H9 (cell line): ENCODE results near the gene ZBTB8OS. TPM values are rescaled to one million over a fixed set of nuclear protein-coding genes. Genes with fewer than 3 reads are reported as not detected.
A peak's percentile ranks its signal among the peaks of the same experiment; 100 is the strongest.

ENCODE experiments used
- DNase-seq: peaks from one replicate; pipeline ENCODE4 v3.0.0-alpha.2; 2017
- H2AFZ ChIP-seq: one replicate; pipeline ENCODE4 v1.6.1; 2013; ENCODE audit warnings: mild to moderate bottlenecking, low read length, control low read depth, moderate library complexity
- H2AK5ac ChIP-seq: 2 replicates; pipeline ENCODE4 v1.6.1; 2013; ENCODE audit warnings: low read length, control low read depth, mixed read lengths; ENCODE audit not compliant: insufficient read length
- H2BK120ac ChIP-seq: one replicate; pipeline ENCODE4 v1.6.1; 2013; ENCODE audit warnings: low read depth, mild to moderate bottlenecking, low read length, control low read depth, inconsistent platforms; ENCODE audit not compliant: poor library complexity, severe bottlenecking
- H2BK12ac ChIP-seq: 2 replicates; pipeline ENCODE4 v1.6.1; 2013; ENCODE audit warnings: low read length, control low read depth, mixed read lengths, low read depth; ENCODE audit not compliant: insufficient read length
- H2BK15ac ChIP-seq: 2 replicates; pipeline ENCODE4 v1.6.1; 2013; ENCODE audit warnings: low read depth, low read length, control low read depth
- H2BK20ac ChIP-seq: one replicate; pipeline ENCODE4 v1.6.1; 2013; ENCODE audit warnings: low read depth, mild to moderate bottlenecking, low read length, control low read depth, inconsistent platforms; ENCODE audit not compliant: poor library complexity, severe bottlenecking
- H2BK5ac ChIP-seq: 2 replicates; pipeline ENCODE4 v1.6.1; 2013; ENCODE audit warnings: low read length, control low read depth, mixed read lengths; ENCODE audit not compliant: insufficient read length
- H3K14ac ChIP-seq: 2 replicates; pipeline ENCODE4 v1.6.1; 2013; ENCODE audit warnings: low read length, control low read depth; ENCODE audit not compliant: insufficient read depth
- H3K18ac ChIP-seq: 2 replicates; pipeline ENCODE4 v1.6.1; 2013; ENCODE audit warnings: low read depth, mild to moderate bottlenecking, mixed read lengths, low read length, control low read depth; ENCODE audit not compliant: insufficient read length
- H3K23ac ChIP-seq: 2 replicates; pipeline ENCODE4 v1.6.1; 2013; ENCODE audit warnings: low read length, control low read depth, mixed read lengths, low read depth; ENCODE audit not compliant: insufficient read length
- H3K23me2 ChIP-seq: 2 replicates; pipeline ENCODE4 v1.6.1; 2013; ENCODE audit warnings: low read depth, mild to moderate bottlenecking, mixed read lengths, low read length, control low read depth; ENCODE audit not compliant: insufficient read length, poor library complexity, severe bottlenecking
- H3K27ac ChIP-seq: 2 replicates; pipeline ENCODE4 v1.5.1; 2013; ENCODE audit warnings: low read length, control low read depth, mixed read lengths, low read depth; ENCODE audit not compliant: insufficient read length
- H3K27me3 ChIP-seq: 2 replicates; pipeline ENCODE4 v1.6.1; 2013; ENCODE audit warnings: low read length, control low read depth, inconsistent platforms; ENCODE audit not compliant: insufficient read depth
- H3K4ac ChIP-seq: 2 replicates; pipeline ENCODE4 v1.6.1; 2013; ENCODE audit warnings: low read depth, mild to moderate bottlenecking, control low read depth, inconsistent platforms, low read length, moderate library complexity
- H3K4me1 ChIP-seq: 2 replicates; pipeline ENCODE4 v1.6.1; 2013; ENCODE audit warnings: low read length, control low read depth, inconsistent platforms; ENCODE audit not compliant: insufficient read depth
- H3K4me2 ChIP-seq: 2 replicates; pipeline ENCODE4 v1.6.1; 2013; ENCODE audit warnings: low read length, control low read depth, mixed read lengths; ENCODE audit not compliant: insufficient read length, insufficient read depth
- H3K56ac ChIP-seq: 2 replicates; pipeline ENCODE4 v1.6.1; 2013; ENCODE audit warnings: low read depth, mild to moderate bottlenecking, mixed read lengths, low read length, control low read depth; ENCODE audit not compliant: insufficient read length
- H3K79me1 ChIP-seq: 2 replicates; pipeline ENCODE4 v1.6.1; 2013; ENCODE audit warnings: low read depth, mild to moderate bottlenecking, moderate library complexity, low read length, control low read depth, inconsistent platforms; ENCODE audit not compliant: insufficient read depth, poor library complexity, severe bottlenecking
- H3K79me2 ChIP-seq: 2 replicates; pipeline ENCODE4 v1.6.1; 2013; ENCODE audit warnings: low read length, control low read depth, inconsistent platforms; ENCODE audit not compliant: insufficient read depth
- H3K9ac ChIP-seq: 2 replicates; pipeline ENCODE4 v1.6.1; 2013; ENCODE audit warnings: low read length, control low read depth, mixed read lengths; ENCODE audit not compliant: insufficient read length; ENCODE audit errors: extremely low read depth
- H3K9me3 ChIP-seq: one replicate; pipeline ENCODE4 v1.6.1; 2013; ENCODE audit warnings: low read depth, low read length, inconsistent platforms; ENCODE audit not compliant: control insufficient read depth
- H3T11ph ChIP-seq: one replicate; pipeline ENCODE4 v1.6.1; 2013; ENCODE audit warnings: mild to moderate bottlenecking, low read length, control low read depth, inconsistent platforms
- H4K20me1 ChIP-seq: one replicate; pipeline ENCODE4 v1.6.1; 2013; ENCODE audit not compliant: control insufficient read depth, insufficient read length, insufficient read depth
- H4K5ac ChIP-seq: 2 replicates; pipeline ENCODE4 v1.6.1; 2013; ENCODE audit warnings: low read depth, mild to moderate bottlenecking, mixed read lengths, low read length, control low read depth; ENCODE audit not compliant: insufficient read length
- H4K8ac ChIP-seq: replicated peaks from 2 replicates; pipeline ENCODE4 v1.6.1; 2013; ENCODE audit warnings: low read length, control low read depth, mixed read lengths, low read depth; ENCODE audit not compliant: insufficient read length
- H4K91ac ChIP-seq: 2 replicates; pipeline ENCODE4 v1.6.1; 2013; ENCODE audit warnings: low read depth, mild to moderate bottlenecking, moderate library complexity, mixed read lengths, low read length, control low read depth; ENCODE audit not compliant: insufficient read length
- H3K27ac Mint-ChIP-seq, 3 experiments: 2 replicates in 2 of 3; 3 replicates in 1 of 3; pipeline ENCODE4 v1.8.0; 2020 to 2021; ENCODE audit warnings: mixed read lengths in 3 of 3, mild to moderate bottlenecking in 1 of 3, moderate library complexity in 1 of 3
- H3K27me3 Mint-ChIP-seq: 2 replicates; pipeline ENCODE4 v1.8.0; 2021; ENCODE audit warnings: low read depth, mild to moderate bottlenecking, moderate library complexity, mixed read lengths
- H3K36me3 Mint-ChIP-seq, 3 experiments: 2 replicates in 2 of 3; 3 replicates in 1 of 3; pipeline ENCODE4 v1.8.0; 2020 to 2021; ENCODE audit warnings: low read depth in 3 of 3, mixed read lengths in 3 of 3; ENCODE audit not compliant: insufficient read depth in 1 of 3
- H3K4me1 Mint-ChIP-seq, 2 experiments: 2 replicates each; pipeline ENCODE4 v1.8.0; 2020; ENCODE audit warnings: mixed read lengths in 2 of 2
- H3K4me3 Mint-ChIP-seq, 2 experiments: 2 replicates in 1 of 2; 3 replicates in 1 of 2; pipeline ENCODE4 v1.8.0; 2020 to 2021; ENCODE audit warnings: mild to moderate bottlenecking in 2 of 2, mixed read lengths in 2 of 2, moderate library complexity in 1 of 2
- H3K9me3 Mint-ChIP-seq, 2 experiments: 2 replicates in 1 of 2; 3 replicates in 1 of 2; pipeline ENCODE4 v1.8.0; 2020; ENCODE audit warnings: mild to moderate bottlenecking in 2 of 2, mixed read lengths in 2 of 2, moderate library complexity in 1 of 2
- WGBS: extraction: QIAGEN DNeasy Blood & Tissue Kit; methylation state at CpG from one replicate; pipeline ENCODE4 v1.1.7; 2013; ENCODE audit warnings: missing lambda C conversion rate, low lambda C conversion rate, mixed read lengths; ENCODE audit not compliant: insufficient read length; ENCODE audit errors: extremely low coverage; 5-methylcytosine and 5-hydroxymethylcytosine counted together
- total RNA-seq: library from RNA; stranded (reverse); gene quantifications from 2 replicates; pipeline ENCODE4 v1.2.1, GENCODE V29; 2021
- TF ChIP-seq, protein P1 (sequence below): fragments of 200-600 bp; sonication (generic); conservative IDR thresholded peaks from 3 replicates; pipeline ENCODE4 v1.8.0; 2021; ENCODE audit warnings: antibody characterized with exemption, mild to moderate bottlenecking

The ZBTB8OS gene
- total RNA-seq, 1 experiment from 2014 or later = 59.4 TPM

DNA sequence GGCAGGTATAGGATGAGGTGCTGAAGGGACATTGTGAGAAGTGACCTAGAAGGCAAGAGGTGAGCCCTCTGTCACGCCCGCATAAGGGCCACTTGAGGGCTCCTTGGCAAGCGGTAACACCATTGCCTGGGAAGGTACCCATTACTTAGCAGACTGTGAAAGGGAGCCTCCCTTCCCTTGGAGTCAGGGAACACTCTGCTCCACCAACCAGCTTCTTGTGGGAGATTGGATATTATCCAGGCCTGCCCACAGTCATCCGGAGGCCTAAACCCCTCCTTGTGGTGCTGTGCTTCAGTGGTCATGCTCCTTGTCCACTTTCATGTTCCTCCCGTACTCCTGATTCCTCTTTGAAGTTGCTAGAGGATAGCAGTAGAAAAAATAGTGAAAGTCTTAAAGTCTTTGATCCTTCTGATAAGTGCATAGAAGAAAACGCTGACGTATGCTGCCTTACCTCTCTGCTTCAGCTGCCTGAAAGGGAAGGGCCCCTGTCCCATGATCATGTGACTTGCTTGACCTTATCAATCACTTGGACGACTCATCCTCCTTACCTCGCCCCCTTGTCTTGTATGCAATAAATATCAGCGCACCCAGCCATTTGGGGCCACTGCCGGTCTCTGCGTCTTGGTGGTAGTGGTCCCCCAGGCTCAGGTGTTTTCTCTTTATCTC, 16.7 kb upstream of the ZBTB8OS start:
- Histone ChIP-seq H3K23ac (no peak overlapping the region), H2BK15ac (no peak overlapping the region), H2AK5ac (no peak overlapping the region), H3K4me1 (no peaks in the 10 kb centered on the region), H2AFZ (no peak overlapping the region), H3K27me3 (no peaks in the 10 kb centered on the region), H2BK120ac (no peak overlapping the region), H3K27ac (no peak overlapping the region), H3T11ph (no peak overlapping the region), H3K14ac (no peak overlapping the region), H4K91ac (no peak overlapping the region), H3K4me2 (no peak overlapping the region), H2BK5ac (no peak overlapping the region), H4K20me1 (no peaks in the 10 kb centered on the region), H4K5ac (no peak overlapping the region), H4K8ac (no peak overlapping the region), H3K18ac (no peak overlapping the region), H3K4ac (no peak overlapping the region), H2BK12ac (no peak overlapping the region), H3K23me2 (no peaks in the 10 kb centered on the region), H3K56ac (no peak overlapping the region), H2BK20ac (no peak overlapping the region), H3K9me3 (no peaks in the 10 kb centered on the region), H3K79me1 (no peaks in the 10 kb centered on the region), H3K79me2 (no peaks in the 10 kb centered on the region), H3K9ac (no peak overlapping the region)
- H3K27me3 Mint-ChIP-seq = no peaks in the 10 kb centered on the region
- WGBS = no CpG with 5 or more reads among the region's 12 CpGs
- no peaks in the 10 kb centered on the region; a peak in 1 of 5 replicates for H3K9me3 Mint-ChIP-seq
- H3K4me1 Mint-ChIP-seq = no peaks in the 10 kb centered on the region
- TF ChIP-seq, protein P1, sequence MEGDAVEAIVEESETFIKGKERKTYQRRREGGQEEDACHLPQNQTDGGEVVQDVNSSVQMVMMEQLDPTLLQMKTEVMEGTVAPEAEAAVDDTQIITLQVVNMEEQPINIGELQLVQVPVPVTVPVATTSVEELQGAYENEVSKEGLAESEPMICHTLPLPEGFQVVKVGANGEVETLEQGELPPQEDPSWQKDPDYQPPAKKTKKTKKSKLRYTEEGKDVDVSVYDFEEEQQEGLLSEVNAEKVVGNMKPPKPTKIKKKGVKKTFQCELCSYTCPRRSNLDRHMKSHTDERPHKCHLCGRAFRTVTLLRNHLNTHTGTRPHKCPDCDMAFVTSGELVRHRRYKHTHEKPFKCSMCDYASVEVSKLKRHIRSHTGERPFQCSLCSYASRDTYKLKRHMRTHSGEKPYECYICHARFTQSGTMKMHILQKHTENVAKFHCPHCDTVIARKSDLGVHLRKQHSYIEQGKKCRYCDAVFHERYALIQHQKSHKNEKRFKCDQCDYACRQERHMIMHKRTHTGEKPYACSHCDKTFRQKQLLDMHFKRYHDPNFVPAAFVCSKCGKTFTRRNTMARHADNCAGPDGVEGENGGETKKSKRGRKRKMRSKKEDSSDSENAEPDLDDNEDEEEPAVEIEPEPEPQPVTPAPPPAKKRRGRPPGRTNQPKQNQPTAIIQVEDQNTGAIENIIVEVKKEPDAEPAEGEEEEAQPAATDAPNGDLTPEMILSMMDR = no peak
- H3K27ac Mint-ChIP-seq = peak overlapping the region; percentile 17 to 88 (median 67); a peak in 5 of 7 replicates
- H3K36me3 Mint-ChIP-seq = peaks cover 58 to 90% (median 83%) of the 10 kb centered on the region in 3 experiments; a peak in 6 of 7 replicates
- H3K4me3 Mint-ChIP-seq = no peak overlapping the region
- DNase-seq = no peak
